ENCODE data around the gene TRPM3.

- TF ChIP-seq HNRNPH1 (optimal IDR thresholded peaks at IDR 0.05; ENCODE audit: low read depth, low read length) (no peak), CREB1 (IDR thresholded peaks at IDR 0.05) (no peak), CREB1 (CRISPR knock-in tag; IDR thresholded peaks at IDR 0.05) (no peak), CREM (IDR thresholded peaks at IDR 0.05) (no peak), CREM (CRISPR knock-in tag; IDR thresholded peaks at IDR 0.05) (no peak), TARDBP (CRISPR knock-in tag; IDR thresholded peaks at IDR 0.05) (no peak), CTCF (CRISPR knock-in tag; IDR thresholded peaks at IDR 0.05) (no peak), CEBPB (IDR thresholded peaks at IDR 0.05; ENCODE audit: borderline replicate concordance, low read depth, low read length) (no peak), EZH2 (conservative IDR thresholded peaks at IDR 0.05; ENCODE audit: low read depth, low read length) (no peak), ZMYM2 (CRISPR knock-in tag; IDR thresholded peaks at IDR 0.05) (no peak), ZNF292 (CRISPR knock-in tag; IDR thresholded peaks at IDR 0.05; ENCODE audit: borderline replicate concordance, low read depth) (no peak), ETV5 (CRISPR knock-in tag; IDR thresholded peaks at IDR 0.05; ENCODE audit: borderline replicate concordance) (no peak), MTF1 (CRISPR knock-in tag; IDR thresholded peaks at IDR 0.05) (no peak), ZFP37 (CRISPR knock-in tag; IDR thresholded peaks at IDR 0.05; ENCODE audit: borderline replicate concordance) (no peak), JARID2 (CRISPR knock-in tag; IDR thresholded peaks at IDR 0.05; ENCODE audit: insufficient replicate concordance) (no peak), KLF13 (CRISPR knock-in tag; IDR thresholded peaks at IDR 0.05) (no peak)
Measured at GRCh38 chr9:70981312-70981711, 140.1 kb downstream of the TRPM3 start.

Data from HepG2 (cell line).